ENCODE data around the gene SLC35A2.

Gene SLC35A2

GRCh38 chrX:48927123-48927522 lies 15.7 kb upstream of the SLC35A2 start:
- H3K27me3 ChIP-seq (ENCODE audit: insufficient read depth, low read length), result no peaks in the 10 kb centered on the region
- no peaks in the 10 kb centered on the region for H3F3A ChIP-seq (ENCODE audit: insufficient read depth, low read length)
- no peak overlapping the region for H3K9ac ChIP-seq (ENCODE audit: low read length)
- H3K4me3 ChIP-seq (ENCODE audit: low read depth, low read length, poor library complexity, severe bottlenecking), result no peak overlapping the region
- H3K4me2 ChIP-seq (ENCODE audit: low read length), result no peak overlapping the region
- peaks cover 12% of the 10 kb centered on the region for H3K4me1 ChIP-seq (ENCODE audit: insufficient read depth, low read length, severe bottlenecking)
- no peaks in the 10 kb centered on the region for H3K9me2 ChIP-seq (ENCODE audit: low read depth, low read length)
- H4K20me1 ChIP-seq (ENCODE audit: insufficient read depth, low read length), result no peaks in the 10 kb centered on the region
- no peaks in the 10 kb centered on the region for H3K79me2 ChIP-seq (ENCODE audit: insufficient read depth, low read length)
- no peak overlapping the region for H3K27ac ChIP-seq (ENCODE audit: low read depth, low read length, poor library complexity, severe bottlenecking)
- H3K36me3 ChIP-seq (ENCODE audit: insufficient read depth, low read length), result peaks cover 39% of the 10 kb centered on the region
- no peaks in the 10 kb centered on the region for H3K9me3 ChIP-seq (ENCODE audit: low read length)
- H2AFZ ChIP-seq (ENCODE audit: low read length), result no peak overlapping the region
- no peak for TF ChIP-seq CTCF (IDR thresholded peaks at IDR 0.05; ENCODE audit: low read length)
- TF ChIP-seq EZH2 (IDR thresholded peaks at IDR 0.05; ENCODE audit: borderline replicate concordance, low read length), result no peak

GRCh38 chrX:48924270-48924669 lies 12.8 kb upstream of the SLC35A2 start:
- Histone ChIP-seq H2AFZ (ENCODE audit: low read length) (no peak overlapping the region), H3K9me2 (ENCODE audit: low read depth, low read length) (no peaks in the 10 kb centered on the region), H3K4me3 (ENCODE audit: low read depth, low read length, poor library complexity, severe bottlenecking) (no peak overlapping the region), H3K79me2 (ENCODE audit: insufficient read depth, low read length) (no peaks in the 10 kb centered on the region), H3K27ac (ENCODE audit: low read depth, low read length, poor library complexity, severe bottlenecking) (no peak overlapping the region), H3K36me3 (ENCODE audit: insufficient read depth, low read length) (peaks cover 33% of the 10 kb centered on the region), H3K9ac (ENCODE audit: low read length) (no peak overlapping the region), H3K4me2 (ENCODE audit: low read length) (no peak overlapping the region), H4K20me1 (ENCODE audit: insufficient read depth, low read length) (no peaks in the 10 kb centered on the region), H3K4me1 (ENCODE audit: insufficient read depth, low read length, severe bottlenecking) (peaks cover 30% of the 10 kb centered on the region), H3K27me3 (ENCODE audit: insufficient read depth, low read length) (no peaks in the 10 kb centered on the region), H3K9me3 (ENCODE audit: low read length) (no peaks in the 10 kb centered on the region), H3F3A (ENCODE audit: insufficient read depth, low read length) (no peaks in the 10 kb centered on the region)
- TF ChIP-seq EZH2 (IDR thresholded peaks at IDR 0.05; ENCODE audit: borderline replicate concordance, low read length), result no peak
- TF ChIP-seq CTCF (IDR thresholded peaks at IDR 0.05; ENCODE audit: low read length), result no peak

GRCh38 chrX:48923771-48924170 lies 12.3 kb upstream of the SLC35A2 start:
- Histone ChIP-seq H3K9ac (ENCODE audit: low read length) (no peak overlapping the region), H4K20me1 (ENCODE audit: insufficient read depth, low read length) (no peaks in the 10 kb centered on the region), H3K79me2 (ENCODE audit: insufficient read depth, low read length) (no peaks in the 10 kb centered on the region), H3K4me3 (ENCODE audit: low read depth, low read length, poor library complexity, severe bottlenecking) (no peak overlapping the region), H3K27me3 (ENCODE audit: insufficient read depth, low read length) (no peaks in the 10 kb centered on the region), H3K27ac (ENCODE audit: low read depth, low read length, poor library complexity, severe bottlenecking) (no peak overlapping the region), H3F3A (ENCODE audit: insufficient read depth, low read length) (no peaks in the 10 kb centered on the region), H3K4me1 (ENCODE audit: insufficient read depth, low read length, severe bottlenecking) (peaks cover 33% of the 10 kb centered on the region), H3K9me3 (ENCODE audit: low read length) (no peaks in the 10 kb centered on the region), H2AFZ (ENCODE audit: low read length) (no peak overlapping the region), H3K36me3 (ENCODE audit: insufficient read depth, low read length) (peaks cover 33% of the 10 kb centered on the region), H3K4me2 (ENCODE audit: low read length) (no peak overlapping the region), H3K9me2 (ENCODE audit: low read depth, low read length) (no peaks in the 10 kb centered on the region)
- TF ChIP-seq EZH2 (IDR thresholded peaks at IDR 0.05; ENCODE audit: borderline replicate concordance, low read length) (no peak), CTCF (IDR thresholded peaks at IDR 0.05; ENCODE audit: low read length) (no peak)
